H9 (cell line): ENCODE data around the gene TRIOBP. TPM values are rescaled to one million over a fixed set of nuclear protein-coding genes. Genes with fewer than 3 reads are reported as not detected.

Source experiments
- DNase-seq: peaks from one replicate; pipeline ENCODE4 v3.0.0-alpha.2; 2017
- H2AFZ ChIP-seq: one replicate; pipeline ENCODE4 v1.6.1; 2013; ENCODE audit warnings: mild to moderate bottlenecking, low read length, control low read depth, moderate library complexity
- H2AK5ac ChIP-seq: 2 replicates; pipeline ENCODE4 v1.6.1; 2013; ENCODE audit warnings: low read length, control low read depth, mixed read lengths; ENCODE audit not compliant: insufficient read length
- H2BK120ac ChIP-seq: one replicate; pipeline ENCODE4 v1.6.1; 2013; ENCODE audit warnings: low read depth, mild to moderate bottlenecking, low read length, control low read depth, inconsistent platforms; ENCODE audit not compliant: poor library complexity, severe bottlenecking
- H2BK12ac ChIP-seq: 2 replicates; pipeline ENCODE4 v1.6.1; 2013; ENCODE audit warnings: low read length, control low read depth, mixed read lengths, low read depth; ENCODE audit not compliant: insufficient read length
- H2BK15ac ChIP-seq: 2 replicates; pipeline ENCODE4 v1.6.1; 2013; ENCODE audit warnings: low read depth, low read length, control low read depth
- H2BK20ac ChIP-seq: one replicate; pipeline ENCODE4 v1.6.1; 2013; ENCODE audit warnings: low read depth, mild to moderate bottlenecking, low read length, control low read depth, inconsistent platforms; ENCODE audit not compliant: poor library complexity, severe bottlenecking
- H2BK5ac ChIP-seq: 2 replicates; pipeline ENCODE4 v1.6.1; 2013; ENCODE audit warnings: low read length, control low read depth, mixed read lengths; ENCODE audit not compliant: insufficient read length
- H3K14ac ChIP-seq: 2 replicates; pipeline ENCODE4 v1.6.1; 2013; ENCODE audit warnings: low read length, control low read depth; ENCODE audit not compliant: insufficient read depth
- H3K18ac ChIP-seq: 2 replicates; pipeline ENCODE4 v1.6.1; 2013; ENCODE audit warnings: low read depth, mild to moderate bottlenecking, mixed read lengths, low read length, control low read depth; ENCODE audit not compliant: insufficient read length
- H3K23ac ChIP-seq: 2 replicates; pipeline ENCODE4 v1.6.1; 2013; ENCODE audit warnings: low read length, control low read depth, mixed read lengths, low read depth; ENCODE audit not compliant: insufficient read length
- H3K23me2 ChIP-seq: 2 replicates; pipeline ENCODE4 v1.6.1; 2013; ENCODE audit warnings: low read depth, mild to moderate bottlenecking, mixed read lengths, low read length, control low read depth; ENCODE audit not compliant: insufficient read length, poor library complexity, severe bottlenecking
- H3K27ac ChIP-seq: 2 replicates; pipeline ENCODE4 v1.5.1; 2013; ENCODE audit warnings: low read length, control low read depth, mixed read lengths, low read depth; ENCODE audit not compliant: insufficient read length
- H3K27me3 ChIP-seq: 2 replicates; pipeline ENCODE4 v1.6.1; 2013; ENCODE audit warnings: low read length, control low read depth, inconsistent platforms; ENCODE audit not compliant: insufficient read depth
- H3K4ac ChIP-seq: 2 replicates; pipeline ENCODE4 v1.6.1; 2013; ENCODE audit warnings: low read depth, mild to moderate bottlenecking, control low read depth, inconsistent platforms, low read length, moderate library complexity
- H3K4me1 ChIP-seq: 2 replicates; pipeline ENCODE4 v1.6.1; 2013; ENCODE audit warnings: low read length, control low read depth, inconsistent platforms; ENCODE audit not compliant: insufficient read depth
- H3K4me2 ChIP-seq: 2 replicates; pipeline ENCODE4 v1.6.1; 2013; ENCODE audit warnings: low read length, control low read depth, mixed read lengths; ENCODE audit not compliant: insufficient read length, insufficient read depth
- H3K56ac ChIP-seq: 2 replicates; pipeline ENCODE4 v1.6.1; 2013; ENCODE audit warnings: low read depth, mild to moderate bottlenecking, mixed read lengths, low read length, control low read depth; ENCODE audit not compliant: insufficient read length
- H3K79me1 ChIP-seq: 2 replicates; pipeline ENCODE4 v1.6.1; 2013; ENCODE audit warnings: low read depth, mild to moderate bottlenecking, moderate library complexity, low read length, control low read depth, inconsistent platforms; ENCODE audit not compliant: insufficient read depth, poor library complexity, severe bottlenecking
- H3K79me2 ChIP-seq: 2 replicates; pipeline ENCODE4 v1.6.1; 2013; ENCODE audit warnings: low read length, control low read depth, inconsistent platforms; ENCODE audit not compliant: insufficient read depth
- H3K9ac ChIP-seq: 2 replicates; pipeline ENCODE4 v1.6.1; 2013; ENCODE audit warnings: low read length, control low read depth, mixed read lengths; ENCODE audit not compliant: insufficient read length; ENCODE audit errors: extremely low read depth
- H3K9me3 ChIP-seq: one replicate; pipeline ENCODE4 v1.6.1; 2013; ENCODE audit warnings: low read depth, low read length, inconsistent platforms; ENCODE audit not compliant: control insufficient read depth
- H3T11ph ChIP-seq: one replicate; pipeline ENCODE4 v1.6.1; 2013; ENCODE audit warnings: mild to moderate bottlenecking, low read length, control low read depth, inconsistent platforms
- H4K20me1 ChIP-seq: one replicate; pipeline ENCODE4 v1.6.1; 2013; ENCODE audit not compliant: control insufficient read depth, insufficient read length, insufficient read depth
- H4K5ac ChIP-seq: 2 replicates; pipeline ENCODE4 v1.6.1; 2013; ENCODE audit warnings: low read depth, mild to moderate bottlenecking, mixed read lengths, low read length, control low read depth; ENCODE audit not compliant: insufficient read length
- H4K8ac ChIP-seq: replicated peaks from 2 replicates; pipeline ENCODE4 v1.6.1; 2013; ENCODE audit warnings: low read length, control low read depth, mixed read lengths, low read depth; ENCODE audit not compliant: insufficient read length
- H4K91ac ChIP-seq: 2 replicates; pipeline ENCODE4 v1.6.1; 2013; ENCODE audit warnings: low read depth, mild to moderate bottlenecking, moderate library complexity, mixed read lengths, low read length, control low read depth; ENCODE audit not compliant: insufficient read length
- H3K27ac Mint-ChIP-seq, 3 experiments: 2 replicates in 2 of 3; 3 replicates in 1 of 3; pipeline ENCODE4 v1.8.0; 2020 to 2021; ENCODE audit warnings: mixed read lengths in 3 of 3, mild to moderate bottlenecking in 1 of 3, moderate library complexity in 1 of 3
- H3K27me3 Mint-ChIP-seq: 2 replicates; pipeline ENCODE4 v1.8.0; 2021; ENCODE audit warnings: low read depth, mild to moderate bottlenecking, moderate library complexity, mixed read lengths
- H3K36me3 Mint-ChIP-seq, 3 experiments: 2 replicates in 2 of 3; 3 replicates in 1 of 3; pipeline ENCODE4 v1.8.0; 2020 to 2021; ENCODE audit warnings: low read depth in 3 of 3, mixed read lengths in 3 of 3; ENCODE audit not compliant: insufficient read depth in 1 of 3
- H3K4me1 Mint-ChIP-seq, 2 experiments: 2 replicates each; pipeline ENCODE4 v1.8.0; 2020; ENCODE audit warnings: mixed read lengths in 2 of 2
- H3K4me3 Mint-ChIP-seq, 2 experiments: 2 replicates in 1 of 2; 3 replicates in 1 of 2; pipeline ENCODE4 v1.8.0; 2020 to 2021; ENCODE audit warnings: mild to moderate bottlenecking in 2 of 2, mixed read lengths in 2 of 2, moderate library complexity in 1 of 2
- H3K9me3 Mint-ChIP-seq, 2 experiments: 2 replicates in 1 of 2; 3 replicates in 1 of 2; pipeline ENCODE4 v1.8.0; 2020; ENCODE audit warnings: mild to moderate bottlenecking in 2 of 2, mixed read lengths in 2 of 2, moderate library complexity in 1 of 2
- CTCF ChIP-seq: fragments of 200-600 bp; sonication (generic); conservative IDR thresholded peaks from 3 replicates; pipeline ENCODE4 v1.8.0; 2021; ENCODE audit warnings: antibody characterized with exemption, mild to moderate bottlenecking
- WGBS: extraction: QIAGEN DNeasy Blood & Tissue Kit; methylation state at CpG from one replicate; pipeline ENCODE4 v1.1.7; 2013; ENCODE audit warnings: missing lambda C conversion rate, low lambda C conversion rate, mixed read lengths; ENCODE audit not compliant: insufficient read length; ENCODE audit errors: extremely low coverage; 5-methylcytosine and 5-hydroxymethylcytosine counted together
- total RNA-seq: library from RNA; stranded (reverse); gene quantifications from 2 replicates; pipeline ENCODE4 v1.2.1, GENCODE V29; 2021

The TRIOBP gene
- total RNA-seq, 1 experiment from 2014 or later: 52.7 TPM

GRCh38 chr22:37778370-37779009, 81.6 kb downstream of the TRIOBP start:
- Histone ChIP-seq H3K9me3 (no peaks in the 10 kb centered on the region), H2BK5ac (no peak overlapping the region), H2BK12ac (no peak overlapping the region), H4K8ac (no peak overlapping the region), H3K27ac (no peak overlapping the region), H3K27me3 (no peaks in the 10 kb centered on the region; the same call in 1 of the 2 replicates), H3K79me2 (no peaks in the 10 kb centered on the region), H4K91ac (no peak overlapping the region), H2AFZ (no peak overlapping the region), H3K56ac (no peak overlapping the region), H2BK15ac (no peak overlapping the region), H2AK5ac (no peak overlapping the region), H3K4me1 (no peaks in the 10 kb centered on the region), H4K20me1 (no peaks in the 10 kb centered on the region), H3K9ac (no peak overlapping the region), H3K4ac (no peak overlapping the region), H3K14ac (no peak overlapping the region), H3T11ph (no peak overlapping the region), H2BK120ac (no peak overlapping the region), H3K23ac (no peak overlapping the region), H3K23me2 (no peaks in the 10 kb centered on the region), H3K18ac (no peak overlapping the region), H3K79me1 (no peaks in the 10 kb centered on the region), H2BK20ac (no peak overlapping the region), H3K4me2 (no peak overlapping the region), H4K5ac (no peak overlapping the region)
- Mint-ChIP-seq H3K27me3 (peaks cover 41% of the 10 kb centered on the region), H3K27ac (no peak overlapping the region; a peak in 1 of 7 replicates), H3K4me3 (no peak overlapping the region), H3K36me3 (peaks cover 0 to 8% (median 5%) of the 10 kb centered on the region in 3 experiments; a peak in 4 of 7 replicates), H3K9me3 (no peaks in the 10 kb centered on the region), H3K4me1 (peaks cover 16 to 25% of the 10 kb centered on the region in 2 experiments)
- no peak for DNase-seq
- no peak for TF ChIP-seq CTCF
- WGBS: no CpG with 5 or more reads among the region's 10 CpGs
